Non-pigmented ciliary epithelial cell (primary cell): Measurements from ENCODE around the gene UPK1A.

Experiments
- DNase-seq: peaks from one replicate; pipeline ENCODE4 v3.0.0-alpha.2; 2010; ENCODE audit warnings: low read depth

The UPK1A gene

DNA sequence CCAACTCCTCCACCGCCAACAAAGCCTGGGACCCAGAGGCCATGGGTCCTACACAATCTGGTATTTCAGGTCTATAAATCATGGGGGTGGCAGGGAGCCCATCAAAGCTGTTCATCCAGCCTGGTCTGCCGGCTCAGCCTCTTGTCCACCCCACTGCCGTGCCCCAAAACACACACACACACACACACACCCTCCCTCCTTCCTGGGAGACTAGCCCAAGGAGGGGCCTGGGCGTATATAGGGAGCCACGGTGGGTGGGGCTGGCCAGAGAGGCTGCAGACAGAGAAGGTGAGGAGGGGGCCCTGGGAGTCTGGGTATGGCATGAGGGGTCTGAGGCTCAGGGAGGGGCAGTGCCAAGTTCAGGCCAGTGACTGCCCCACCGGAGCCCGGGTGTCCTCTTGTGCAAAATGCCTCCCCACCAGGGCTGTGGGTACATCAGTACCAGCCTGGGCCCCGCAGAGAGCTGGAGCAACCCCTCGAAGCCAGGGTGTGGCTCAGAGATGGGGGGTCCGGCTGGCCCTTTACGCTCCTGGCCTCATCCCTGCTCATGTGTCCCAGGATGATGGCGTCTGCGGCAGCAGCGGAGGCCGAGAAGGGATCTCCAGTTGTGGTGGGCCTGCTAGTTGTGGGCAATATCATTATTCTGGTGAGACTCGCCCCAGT lies at the start of gene UPK1A:
Gene UPK1A (plus strand): TSS at position 267 of the 663 bp plus-strand sequence. CDS start 296 bp downstream, at position 563.
- DNase-seq: no peak

DNA sequence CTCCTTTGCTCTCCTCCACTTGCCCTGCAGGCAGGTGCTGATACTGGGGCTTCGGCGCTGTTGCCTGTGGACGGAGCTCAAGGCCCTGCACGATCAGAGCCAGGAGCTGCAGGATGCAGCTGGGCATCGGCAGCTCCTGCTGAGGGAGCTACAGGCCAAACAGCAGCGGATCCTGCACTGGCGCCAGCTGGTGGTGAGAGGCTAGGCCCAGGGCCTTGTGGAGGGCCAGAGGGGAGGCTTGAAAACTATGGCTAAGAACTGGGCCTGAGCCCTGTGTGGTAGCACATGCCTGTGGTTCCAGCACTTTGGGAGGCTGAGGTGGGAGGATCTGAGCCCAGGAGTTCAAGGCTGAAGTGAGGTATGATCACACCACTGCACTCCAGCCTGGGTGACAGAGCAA lies 47.5 kb upstream of the UPK1A start:
- DNase-seq: no peak

DNA sequence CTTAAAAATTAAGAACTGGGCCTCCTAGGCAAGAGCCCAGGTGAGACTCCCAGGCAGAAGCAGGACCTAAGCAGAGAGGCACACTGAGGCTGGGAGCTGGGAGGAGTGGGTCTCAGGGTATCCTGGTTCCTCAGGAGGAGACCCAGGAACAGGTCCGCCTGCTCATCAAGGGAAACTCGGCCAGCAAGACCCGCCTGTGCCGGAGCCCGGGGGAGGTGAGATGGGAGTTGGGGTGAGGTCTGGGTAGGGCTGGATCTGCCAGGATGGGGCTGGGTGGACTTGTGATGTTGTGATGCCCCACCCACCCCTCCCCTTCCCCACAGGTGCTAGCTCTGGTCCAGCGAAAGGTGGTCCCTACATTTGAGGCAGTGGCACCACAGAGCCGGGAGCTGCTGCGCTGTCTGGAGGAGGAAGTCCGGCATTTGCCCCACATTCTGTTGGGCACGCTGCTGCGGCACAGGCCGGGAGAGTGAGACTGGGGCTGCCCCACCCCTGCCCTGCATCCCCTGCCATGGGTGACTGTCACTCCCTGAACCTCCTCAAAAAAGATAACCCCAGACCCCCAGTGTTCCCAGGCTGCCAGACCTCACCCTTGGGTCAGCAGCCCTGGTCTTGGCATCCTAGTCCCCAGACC lies 46.9 kb upstream of the UPK1A start:
- DNase-seq: no peak

DNA sequence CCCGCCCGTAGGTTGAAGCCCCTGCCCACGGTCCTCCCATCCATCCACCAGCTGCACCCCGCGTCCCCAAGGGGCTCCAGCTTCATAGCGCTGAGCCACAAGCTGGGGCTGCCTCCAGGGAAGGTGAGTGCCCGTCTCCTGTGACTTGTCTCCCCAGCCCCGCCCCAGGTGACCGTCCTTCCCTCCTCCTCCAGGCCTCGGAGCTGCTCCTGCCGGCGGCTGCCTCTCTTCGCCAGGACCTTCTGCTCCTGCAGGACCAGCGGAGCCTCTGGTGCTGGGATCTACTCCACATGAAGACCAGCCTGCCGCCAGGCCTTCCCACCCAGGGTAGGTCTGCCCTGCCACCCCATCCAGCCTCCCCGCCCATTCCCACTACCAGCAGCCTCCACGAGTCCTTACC lies 46.3 kb upstream of the UPK1A start:
- DNase-seq: no peak

DNA sequence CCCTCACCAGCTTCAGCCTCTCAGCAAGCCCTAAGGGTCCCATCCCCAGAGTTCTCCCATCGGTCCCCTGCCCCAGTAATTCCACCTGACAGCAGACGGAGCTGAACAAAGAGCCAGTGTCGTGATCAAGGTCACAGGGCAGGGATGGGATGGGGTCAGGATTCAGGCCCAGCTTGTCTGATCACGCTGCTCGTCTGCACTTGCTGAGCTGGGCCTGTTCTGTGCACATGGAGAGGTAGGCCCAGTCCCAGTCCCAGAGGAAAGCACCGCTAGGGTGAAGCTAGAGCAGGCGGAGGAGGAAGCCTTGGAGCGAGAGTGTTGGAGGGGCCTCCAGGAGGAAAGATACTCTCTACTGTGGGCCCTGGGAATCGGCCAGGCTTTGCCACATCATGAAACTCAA lies 44.6 kb upstream of the UPK1A start:
- DNase-seq: no peak

DNA sequence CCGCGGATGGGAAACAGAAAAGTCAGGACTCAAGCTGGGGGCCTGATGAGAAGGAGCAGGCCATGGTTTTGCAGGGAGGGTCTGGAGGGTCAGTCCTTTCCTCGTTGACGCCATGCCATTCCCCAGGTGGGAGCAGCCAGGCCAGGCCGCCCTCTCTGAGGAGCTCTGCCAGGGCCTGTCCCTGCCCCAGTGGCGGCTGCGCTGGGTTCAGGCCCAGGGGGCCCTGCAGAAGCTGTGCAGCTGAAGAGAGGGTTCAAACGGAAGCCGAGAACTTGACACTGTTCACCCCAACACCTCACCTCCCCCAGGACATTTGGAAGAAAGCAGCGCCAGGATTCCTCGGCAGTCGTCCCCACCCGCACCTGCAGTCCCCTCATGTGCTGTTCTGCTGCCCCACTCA lies 43.6 kb upstream of the UPK1A start:
- no peak for DNase-seq

DNA sequence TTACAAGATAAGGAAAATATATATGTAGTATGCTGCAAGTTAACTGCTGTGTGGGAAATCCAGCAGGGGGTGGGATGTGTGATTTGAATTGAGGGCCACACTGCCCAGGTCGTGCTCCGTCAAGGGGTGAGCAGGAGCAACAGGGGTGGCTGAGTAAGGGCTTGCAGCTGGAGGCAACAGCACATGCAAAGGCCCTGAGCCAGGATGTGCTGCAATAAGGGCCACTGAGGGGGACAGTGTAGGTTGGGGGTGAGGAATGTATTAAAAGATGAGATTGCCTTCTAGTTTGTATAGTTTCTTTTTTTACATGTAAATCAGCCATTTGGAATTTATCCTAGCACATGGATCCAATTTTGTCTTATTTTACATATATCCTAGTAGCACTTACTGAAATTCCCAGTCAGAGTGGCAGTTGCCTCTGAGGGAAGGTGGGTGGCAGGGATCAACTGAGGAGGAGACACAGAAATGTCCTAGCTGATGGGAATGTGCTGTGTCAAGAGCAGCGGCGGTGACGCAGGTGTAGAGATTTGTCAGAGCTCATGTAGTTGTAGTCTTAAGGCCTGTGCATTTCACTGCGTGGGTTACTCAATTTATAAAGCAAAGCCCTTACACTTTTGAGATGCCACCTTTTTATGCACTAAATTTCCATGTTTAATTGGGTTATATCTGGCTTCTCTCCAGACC lies 42.8 kb upstream of the UPK1A start:
- no peak for DNase-seq

DNA sequence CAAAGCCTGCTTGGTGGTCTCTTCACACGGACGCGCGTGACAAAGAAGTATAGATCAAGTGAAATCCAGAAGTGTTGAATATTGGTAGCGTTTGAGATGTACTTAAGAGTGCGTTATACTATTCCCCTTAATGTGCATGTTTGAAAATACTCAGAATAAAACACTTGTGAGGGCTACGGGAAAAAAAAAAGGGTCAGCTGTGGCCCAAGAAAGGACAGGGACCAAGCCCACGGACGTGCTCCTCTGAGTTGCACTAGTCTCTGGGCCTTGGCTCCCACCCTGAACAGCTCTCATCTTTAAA lies 38.1 kb upstream of the UPK1A start:
- no peak for DNase-seq

DNA sequence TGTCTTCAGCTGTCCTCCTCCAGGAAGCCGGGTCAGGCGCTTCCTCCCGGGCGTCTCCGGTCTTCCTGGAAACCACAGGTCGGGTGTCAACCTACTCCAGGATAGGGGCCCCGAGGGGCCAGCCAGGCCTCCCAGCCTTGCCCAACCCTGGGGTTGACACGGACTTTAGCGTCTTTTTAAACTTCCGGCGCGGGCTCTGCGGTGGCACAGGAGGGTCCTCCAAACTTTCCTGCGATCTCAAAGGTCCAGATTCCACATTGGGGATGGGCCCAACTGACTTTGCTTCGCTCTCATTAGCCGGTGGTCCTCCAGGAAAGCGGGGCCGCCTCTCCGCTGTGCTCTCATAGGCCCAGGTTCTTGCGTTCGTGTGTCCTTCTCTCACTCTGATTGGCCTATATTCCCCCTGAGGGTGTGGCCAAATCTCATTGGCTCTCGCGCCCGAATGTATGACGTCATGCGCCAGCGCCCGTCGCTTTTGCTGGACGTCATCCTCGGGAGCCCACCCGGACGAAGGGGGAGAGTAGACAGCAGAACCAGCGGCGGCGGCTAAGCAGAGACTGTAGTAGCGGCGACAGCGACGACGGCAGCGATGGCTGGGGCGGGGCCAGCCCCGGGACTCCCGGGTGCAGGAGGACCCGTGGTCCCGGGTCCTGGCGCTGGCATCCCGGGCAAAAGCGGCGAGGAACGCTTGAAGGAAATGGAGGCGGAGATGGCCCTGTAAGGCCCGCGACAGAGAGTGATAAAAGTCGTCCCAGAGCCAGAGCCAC lies 37.6 kb upstream of the UPK1A start, which contains the start of gene RBM42:
Gene RBM42 (plus strand): TSS at position 472 of the 767 bp plus-strand sequence. CDS start 118 bp downstream, at position 590.
- DNase-seq: peak; percentile 93

DNA sequence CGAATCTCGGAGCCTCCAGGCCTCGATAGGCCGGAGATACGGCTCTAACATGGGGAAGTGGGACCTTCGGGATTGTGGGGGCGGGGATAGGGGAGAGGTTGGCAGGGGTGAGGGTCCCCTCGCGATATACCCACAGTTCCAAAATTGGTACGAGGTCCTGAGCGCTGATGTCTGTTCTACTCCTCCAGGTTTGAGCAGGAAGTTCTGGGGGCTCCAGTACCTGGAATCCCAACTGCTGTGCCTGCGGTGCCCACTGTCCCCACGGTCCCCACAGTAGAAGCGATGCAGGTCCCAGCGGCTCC lies 37.0 kb upstream of the UPK1A start:
- no peak for DNase-seq

DNA sequence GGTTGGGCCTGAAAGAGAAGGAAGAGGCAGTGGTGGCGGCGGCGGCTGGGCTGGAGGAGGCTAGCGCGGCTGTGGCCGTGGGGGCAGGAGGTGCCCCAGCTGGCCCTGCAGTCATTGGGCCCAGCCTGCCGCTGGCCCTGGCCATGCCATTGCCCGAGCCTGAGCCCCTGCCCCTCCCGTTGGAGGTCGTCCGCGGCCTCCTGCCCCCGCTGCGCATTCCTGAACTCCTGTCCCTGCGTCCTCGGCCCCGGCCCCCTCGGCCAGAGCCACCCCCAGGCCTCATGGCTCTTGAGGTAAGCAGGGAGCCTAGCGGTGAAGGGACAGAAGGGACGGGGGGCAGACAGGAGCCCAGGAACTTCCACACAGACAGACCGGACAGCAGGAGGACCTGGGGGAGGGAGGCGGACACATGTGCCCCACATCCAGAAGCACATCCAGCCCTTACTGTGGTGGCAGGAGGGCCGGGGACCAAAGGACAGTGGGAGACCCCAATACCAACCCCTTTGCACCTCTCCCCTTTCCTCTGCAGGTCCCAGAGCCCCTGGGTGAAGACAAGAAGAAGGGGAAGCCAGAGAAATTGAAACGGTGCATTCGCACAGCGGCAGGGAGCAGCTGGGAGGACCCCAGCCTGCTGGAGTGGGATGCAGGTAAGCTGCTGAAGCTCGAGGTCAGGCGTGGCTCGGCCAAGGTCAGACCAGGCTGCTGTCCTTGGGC lies 32.4 kb upstream of the UPK1A start:
- DNase-seq: no peak

DNA sequence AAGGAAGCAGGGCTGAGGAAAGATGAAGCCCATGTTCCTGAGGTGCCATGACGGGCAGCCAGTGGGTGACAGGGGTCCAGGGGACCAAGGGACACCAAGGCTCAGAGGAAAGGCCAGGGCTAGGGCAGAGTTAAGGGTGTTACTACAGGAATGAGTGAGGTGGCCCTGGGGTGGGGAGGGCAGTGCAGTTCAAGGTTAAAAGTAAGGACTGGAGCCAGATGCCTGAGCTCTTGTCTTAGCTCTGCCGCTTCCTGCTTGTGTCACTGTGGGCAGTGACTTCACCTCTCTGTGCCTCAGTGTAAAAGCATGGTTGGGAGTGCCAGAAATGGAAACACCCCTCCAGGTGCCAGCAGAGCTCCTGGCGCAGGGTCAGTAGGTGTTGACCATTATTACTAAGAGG lies 29.7 kb upstream of the UPK1A start:
- no peak for DNase-seq

DNA sequence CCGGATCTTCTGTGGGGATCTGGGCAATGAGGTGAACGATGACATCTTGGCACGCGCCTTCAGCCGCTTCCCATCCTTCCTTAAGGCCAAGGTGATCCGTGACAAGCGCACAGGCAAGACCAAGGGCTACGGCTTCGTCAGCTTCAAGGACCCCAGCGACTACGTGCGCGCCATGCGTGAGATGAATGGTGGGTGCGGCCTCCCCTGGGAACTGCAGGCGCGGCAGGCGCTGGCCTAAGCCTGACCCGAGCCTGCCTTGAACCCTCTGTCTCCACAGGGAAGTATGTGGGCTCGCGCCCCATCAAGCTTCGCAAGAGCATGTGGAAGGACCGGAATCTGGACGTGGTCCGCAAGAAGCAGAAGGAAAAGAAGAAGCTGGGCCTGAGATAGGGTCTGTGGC lies 29.2 kb upstream of the UPK1A start:
- no peak for DNase-seq

DNA sequence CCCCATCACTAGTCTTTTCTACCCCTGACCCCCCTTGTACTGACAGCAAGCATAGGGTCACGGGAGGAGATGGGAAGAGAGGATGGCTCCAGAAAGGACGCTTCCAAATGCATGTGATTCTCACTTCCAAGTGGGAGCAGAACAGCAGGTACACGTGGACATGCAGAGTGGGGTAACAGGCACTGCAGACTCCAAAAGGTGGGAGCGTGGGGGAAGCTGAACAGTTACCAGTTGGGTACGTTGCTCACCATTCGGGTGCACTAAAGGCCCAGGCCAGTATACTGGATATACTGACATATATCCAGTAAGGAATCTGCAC lies 27.0 kb upstream of the UPK1A start:
- no peak for DNase-seq

DNA sequence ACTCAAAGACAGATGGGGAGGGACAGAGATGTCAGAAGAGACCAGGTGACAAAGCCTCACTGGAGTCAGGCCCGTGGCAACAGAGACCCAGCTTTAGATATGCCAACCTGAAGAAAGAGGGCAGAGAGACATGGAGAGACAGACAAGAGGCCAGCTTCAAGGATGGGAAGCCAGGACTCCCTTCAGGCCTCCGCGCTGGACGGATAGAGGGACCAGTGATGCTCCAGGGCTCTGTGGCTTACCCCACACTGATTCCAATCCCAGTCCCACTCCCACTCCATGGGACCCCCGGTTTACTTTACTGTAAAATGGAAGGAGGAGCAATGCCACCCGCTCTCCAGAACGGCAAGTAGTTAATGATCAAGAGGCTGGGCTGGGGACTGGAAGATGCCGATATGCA lies 26.5 kb upstream of the UPK1A start:
- DNase-seq: no peak

DNA sequence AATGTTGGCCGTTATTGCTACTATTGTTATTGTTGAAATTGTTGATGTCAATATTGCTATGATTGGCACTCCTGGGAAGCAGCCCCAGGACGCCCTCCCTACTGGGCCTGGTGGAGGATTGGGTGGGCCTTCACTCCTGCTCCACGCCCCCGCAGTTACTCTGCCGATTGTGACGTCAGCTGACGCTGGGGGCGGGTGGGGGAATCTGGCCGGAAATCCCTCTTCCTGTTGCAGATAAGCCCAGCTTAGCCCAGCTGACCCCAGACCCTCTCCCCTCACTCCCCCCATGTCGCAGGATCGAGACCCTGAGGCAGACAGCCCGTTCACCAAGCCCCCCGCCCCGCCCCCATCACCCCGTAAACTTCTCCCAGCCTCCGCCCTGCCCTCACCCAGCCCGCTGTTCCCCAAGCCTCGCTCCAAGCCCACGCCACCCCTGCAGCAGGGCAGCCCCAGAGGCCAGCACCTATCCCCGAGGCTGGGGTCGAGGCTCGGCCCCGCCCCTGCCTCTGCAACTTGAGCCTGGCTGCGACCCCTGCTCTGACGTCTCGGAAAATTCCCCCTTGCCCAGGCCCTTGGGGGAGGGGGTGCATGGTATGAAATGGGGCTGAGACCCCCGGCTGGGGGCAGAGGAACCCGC lies 24.7 kb upstream of the UPK1A start, which contains the start of gene ETV2:
Gene ETV2 (plus strand): TSS at position 231 of the 637 bp plus-strand sequence. CDS start 716 bp downstream, outside the sequence.
- DNase-seq: no peak

DNA sequence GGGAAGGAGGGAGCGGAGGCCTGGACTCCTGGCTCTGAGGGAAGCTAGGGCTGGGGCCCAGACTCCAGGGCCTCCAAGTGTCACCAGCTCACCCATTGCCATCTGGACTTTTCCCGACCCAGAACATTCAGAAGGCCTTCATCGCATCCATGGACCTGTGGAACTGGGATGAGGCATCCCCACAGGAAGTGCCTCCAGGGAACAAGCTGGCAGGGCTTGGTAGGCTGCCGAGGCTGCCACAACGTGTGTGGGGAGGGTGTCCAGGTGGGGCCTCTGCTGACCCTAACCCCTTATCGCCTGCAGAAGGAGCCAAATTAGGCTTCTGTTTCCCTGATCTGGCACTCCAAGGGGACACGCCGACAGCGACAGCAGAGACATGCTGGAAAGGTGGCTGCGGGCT lies 24.0 kb upstream of the UPK1A start:
- DNase-seq: no peak

DNA sequence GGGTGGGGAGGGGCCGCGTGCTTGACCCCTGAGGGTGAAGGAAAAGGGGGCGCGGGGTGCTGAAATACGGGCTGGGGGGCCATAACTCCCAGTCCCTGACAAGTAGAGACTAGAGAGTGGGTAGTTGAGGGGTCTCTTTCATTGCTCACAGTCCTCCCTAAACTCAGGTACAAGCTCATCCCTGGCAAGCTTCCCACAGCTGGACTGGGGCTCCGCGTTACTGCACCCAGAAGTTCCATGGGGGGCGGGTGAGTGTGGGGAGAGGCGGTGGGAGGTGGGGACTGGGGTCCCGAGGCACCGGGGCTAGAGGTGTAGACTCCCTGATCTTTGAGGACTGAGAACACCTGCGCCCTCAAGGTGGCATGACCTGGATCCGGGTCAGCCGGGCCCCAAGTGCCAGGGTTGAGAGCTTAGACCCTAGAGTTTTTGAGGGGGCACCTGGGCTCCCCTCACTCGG lies 23.5 kb upstream of the UPK1A start:
- no peak for DNase-seq

DNA sequence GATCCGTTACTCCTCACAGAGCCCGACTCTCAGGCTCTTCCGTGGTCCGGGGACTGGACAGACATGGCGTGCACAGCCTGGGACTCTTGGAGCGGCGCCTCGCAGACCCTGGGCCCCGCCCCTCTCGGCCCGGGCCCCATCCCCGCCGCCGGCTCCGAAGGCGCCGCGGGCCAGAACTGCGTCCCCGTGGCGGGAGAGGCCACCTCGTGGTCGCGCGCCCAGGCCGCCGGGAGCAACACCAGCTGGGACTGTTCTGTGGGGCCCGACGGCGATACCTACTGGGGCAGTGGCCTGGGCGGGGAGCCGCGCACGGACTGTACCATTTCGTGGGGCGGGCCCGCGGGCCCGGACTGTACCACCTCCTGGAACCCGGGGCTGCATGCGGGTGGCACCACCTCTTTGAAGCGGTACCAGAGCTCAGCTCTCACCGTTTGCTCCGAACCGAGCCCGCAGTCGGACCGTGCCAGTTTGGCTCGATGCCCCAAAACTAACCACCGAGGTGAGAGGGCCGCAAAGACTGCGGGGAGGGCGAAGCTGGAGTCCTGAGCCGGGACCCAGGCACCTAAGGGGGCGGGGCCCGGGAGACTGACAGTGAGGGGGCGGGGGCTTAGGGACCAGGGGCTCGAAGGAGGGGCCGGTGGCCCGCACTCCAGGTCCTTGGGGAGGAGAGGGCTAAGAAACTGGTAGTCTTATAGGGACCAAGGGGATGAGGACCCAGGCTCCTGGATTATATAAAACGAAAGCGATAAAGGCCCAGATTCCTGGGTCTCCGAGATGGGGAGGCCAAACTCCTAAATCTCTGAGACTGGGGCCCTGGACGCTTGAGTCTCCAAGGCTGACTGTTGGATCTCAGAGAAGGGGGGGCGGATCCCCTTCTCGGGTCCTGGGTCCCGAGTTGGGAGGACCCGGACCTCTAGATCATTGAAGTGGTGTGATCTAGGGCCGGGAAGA lies 22.8 kb upstream of the UPK1A start:
- no peak for DNase-seq

DNA sequence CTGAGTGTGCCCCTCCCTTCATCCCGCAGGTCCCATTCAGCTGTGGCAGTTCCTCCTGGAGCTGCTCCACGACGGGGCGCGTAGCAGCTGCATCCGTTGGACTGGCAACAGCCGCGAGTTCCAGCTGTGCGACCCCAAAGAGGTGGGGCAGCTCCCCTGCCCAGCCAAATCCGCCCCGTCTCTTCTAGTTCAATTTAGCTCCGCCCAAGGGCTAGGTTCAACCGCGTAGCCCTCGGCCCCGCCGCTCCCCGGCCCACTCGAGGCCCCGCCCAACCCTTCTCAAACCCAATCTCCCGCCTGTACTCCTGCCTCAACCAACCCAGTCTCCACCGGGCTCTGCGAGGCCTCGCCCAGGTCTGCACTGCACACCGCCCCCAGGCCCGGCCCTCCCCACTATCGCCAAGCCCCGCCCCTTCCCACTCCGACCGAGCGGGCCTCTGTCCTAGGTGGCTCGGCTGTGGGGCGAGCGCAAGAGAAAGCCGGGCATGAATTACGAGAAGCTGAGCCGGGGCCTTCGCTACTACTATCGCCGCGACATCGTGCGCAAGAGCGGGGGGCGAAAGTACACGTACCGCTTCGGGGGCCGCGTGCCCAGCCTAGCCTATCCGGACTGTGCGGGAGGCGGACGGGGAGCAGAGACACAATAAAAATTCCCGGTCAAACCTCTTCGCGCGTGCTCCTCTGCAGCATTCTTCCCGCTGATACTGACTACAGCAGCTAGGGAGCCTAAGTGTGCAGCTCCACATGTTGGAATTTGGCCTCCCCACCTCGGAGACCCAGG lies 21.9 kb upstream of the UPK1A start:
- peak; percentile 68 for DNase-seq
